ENCODE data around the gene LDLRAD2.

The LDLRAD2 gene

GRCh38 chr1:21863981-21864380, 51.9 kb downstream of the LDLRAD2 start:
- no peak for DNase-seq

GRCh38 chr1:21864730-21865129, 52.7 kb downstream of the LDLRAD2 start:
- no peak for DNase-seq

- DNase-seq: no peak
Observed at GRCh38 chr1:21865609-21865942, 53.5 kb downstream of the LDLRAD2 start.

- no peak for DNase-seq
Observed at GRCh38 chr1:21865943-21866706, 54.1 kb downstream of the LDLRAD2 start.

GRCh38 chr1:21866707-21867043, 54.6 kb downstream of the LDLRAD2 start:
- DNase-seq: no peak

- DNase-seq: no peak
Observed at GRCh38 chr1:21867451-21867996, 55.5 kb downstream of the LDLRAD2 start.

GRCh38 chr1:21868482-21868881, 56.4 kb downstream of the LDLRAD2 start:
- no peak for DNase-seq

GRCh38 chr1:21868941-21869454, 56.9 kb downstream of the LDLRAD2 start:
- DNase-seq: no peak

- DNase-seq: peak; percentile 60
Observed at GRCh38 chr1:21869620-21870121, 57.6 kb downstream of the LDLRAD2 start.

GRCh38 chr1:21870611-21871010, 58.5 kb downstream of the LDLRAD2 start:
- no peak for DNase-seq

GRCh38 chr1:21871943-21872342, 59.9 kb downstream of the LDLRAD2 start:
- no peak for DNase-seq

- no peak for DNase-seq
Observed at GRCh38 chr1:21872445-21873079, 60.5 kb downstream of the LDLRAD2 start.

GRCh38 chr1:21873174-21873573, 61.1 kb downstream of the LDLRAD2 start:
- DNase-seq: no peak

- DNase-seq: no peak
Observed at GRCh38 chr1:21873761-21874160, 61.7 kb downstream of the LDLRAD2 start.

GRCh38 chr1:21874328-21874727, 62.3 kb downstream of the LDLRAD2 start:
- DNase-seq: no peak

Data from right hindlimb (tissue), 1 donor.